HTERT RPE-1 (cell line): Measurements from ENCODE around the gene BPIFA1.

Experiments
- in situ Hi-C: fragments of 300-500 bp; cut with MboI; formaldehyde crosslinking; loops from 4 replicates; pipeline ENCODE4 v1.14.3; 2020; ENCODE audit warnings: low sequenced_read_pairs

The BPIFA1 gene

DNA sequence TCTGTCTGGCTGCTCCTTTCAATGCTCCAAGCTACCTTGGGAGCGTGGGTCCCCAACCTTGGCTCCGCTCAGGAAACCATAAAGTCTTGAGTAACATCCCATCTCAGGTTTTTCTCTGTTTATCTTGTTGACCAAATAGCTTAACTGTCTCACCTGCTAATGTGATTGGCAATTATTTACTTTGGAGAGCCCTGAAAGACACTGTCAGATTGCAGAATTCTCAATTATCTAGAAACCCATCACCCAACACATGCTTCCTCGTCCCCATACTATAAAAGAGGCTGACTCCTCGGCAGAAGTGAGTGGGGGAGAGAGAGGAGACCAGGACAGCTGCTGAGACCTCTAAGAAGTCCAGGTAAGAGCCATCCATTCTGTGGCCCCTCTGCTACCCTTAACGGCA lies at the start of gene BPIFA1:
Gene BPIFA1 (plus strand): TSS at position 301 of the 400 bp plus-strand sequence. CDS start 1,716 bp downstream, outside the sequence.
- in situ Hi-C loops: no loop called here

DNA sequence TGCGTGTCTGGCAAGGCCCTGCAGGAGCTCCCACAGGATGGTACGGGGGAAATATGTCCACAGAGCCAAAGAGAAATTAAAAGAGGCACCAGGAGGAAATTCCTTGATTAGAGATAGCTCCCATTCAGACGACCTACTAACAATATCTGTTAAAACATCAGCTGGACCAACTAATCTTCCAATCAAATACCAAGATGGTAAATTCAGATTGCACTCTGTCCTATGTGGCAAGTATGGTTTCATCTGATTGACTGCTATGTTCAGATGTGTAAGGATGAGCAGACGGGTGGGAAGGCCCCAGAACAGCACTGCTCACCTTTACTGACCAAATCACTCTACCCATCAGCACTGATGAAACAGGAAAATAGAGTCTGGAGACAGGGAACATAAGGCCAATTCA lies 48.3 kb upstream of the BPIFA1 start:
- in situ Hi-C loops: no loop called here

DNA sequence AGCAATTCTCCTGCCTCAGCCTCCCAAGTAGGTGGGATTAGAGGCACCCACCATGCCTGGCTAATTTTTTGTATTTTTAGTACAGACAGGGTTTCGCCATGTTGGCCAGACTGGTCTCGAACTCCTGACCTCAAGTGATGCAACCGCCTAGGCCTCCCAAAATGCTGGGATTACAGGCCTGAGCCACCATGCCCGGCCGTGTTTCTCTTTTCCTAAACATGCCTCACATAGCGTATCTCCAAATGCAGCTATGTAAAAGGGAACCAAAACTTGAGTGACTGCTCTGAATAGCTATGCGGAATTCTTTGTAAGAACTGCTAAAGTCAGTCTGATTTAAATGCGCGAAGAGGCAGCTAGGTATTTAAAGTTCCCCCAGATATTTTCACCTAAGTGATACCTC lies 47.4 kb upstream of the BPIFA1 start:
- in situ Hi-C loops: no loop called here

DNA sequence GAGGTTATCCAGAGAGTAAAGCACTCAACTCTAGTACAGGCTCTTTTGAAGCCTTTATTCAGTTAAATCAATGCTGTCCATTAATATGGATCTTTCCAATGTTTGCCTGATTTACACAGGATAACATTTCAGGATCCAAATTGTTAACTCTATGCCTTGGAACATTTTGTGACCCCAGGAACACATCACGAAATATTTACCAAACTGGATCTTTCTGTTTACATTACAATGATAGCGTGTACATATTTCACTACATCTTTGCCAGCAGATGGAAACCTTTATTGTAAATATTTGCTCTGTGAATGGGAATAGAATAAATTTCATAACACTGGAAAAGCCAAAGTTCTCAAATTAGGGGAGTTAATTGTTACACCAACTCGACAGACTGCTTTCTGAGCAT lies 44.3 kb upstream of the BPIFA1 start:
- in situ Hi-C loops: no loop called here

DNA sequence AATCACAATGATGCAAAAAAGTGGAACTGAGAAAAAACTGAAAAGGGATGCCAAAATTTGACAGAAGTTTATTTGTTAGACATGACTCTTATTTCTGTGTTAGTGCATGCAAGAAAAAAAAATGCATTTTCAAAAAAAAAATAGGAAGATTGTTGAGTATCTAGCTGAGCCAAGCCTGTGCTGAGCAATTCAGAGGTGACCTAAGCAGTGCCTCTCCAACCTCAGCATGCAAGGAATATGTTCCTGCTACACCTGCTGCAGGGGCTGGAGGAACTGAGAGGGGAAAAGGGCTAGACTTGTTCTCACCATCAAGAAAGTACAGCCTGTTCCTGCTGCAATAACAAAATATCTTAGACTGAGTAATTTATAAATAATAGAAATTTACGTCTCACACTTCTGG lies 43.8 kb upstream of the BPIFA1 start:
- in situ Hi-C loops: no loop called here

DNA sequence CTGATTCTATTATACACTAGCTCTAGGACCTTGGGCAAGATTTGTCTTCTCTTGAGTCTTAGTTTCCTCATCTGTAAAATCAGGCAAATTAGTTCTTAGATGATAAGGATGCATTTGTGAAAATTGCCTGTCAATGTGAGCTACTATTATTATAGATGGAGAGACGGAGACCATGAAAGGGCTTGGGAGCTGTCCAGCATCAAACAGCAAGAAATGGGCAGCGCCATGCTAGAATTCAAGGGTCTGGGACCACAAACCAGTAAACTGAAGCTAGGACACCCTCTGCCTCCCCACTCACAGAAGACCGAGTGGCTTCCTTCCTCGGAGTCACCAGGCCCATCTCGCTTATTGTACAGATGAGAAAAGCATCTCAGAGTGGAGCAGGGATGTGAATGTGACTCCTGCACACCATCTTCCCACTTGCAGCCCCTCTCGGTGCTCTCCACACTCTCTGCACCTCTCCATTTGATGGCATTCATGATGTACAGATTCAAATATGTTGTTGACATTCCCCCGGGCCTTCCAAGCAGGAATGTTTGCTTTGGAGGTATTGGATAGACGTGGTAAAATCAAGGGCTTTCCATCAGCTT lies 42.8 kb upstream of the BPIFA1 start:
- in situ Hi-C loops: no loop called here

DNA sequence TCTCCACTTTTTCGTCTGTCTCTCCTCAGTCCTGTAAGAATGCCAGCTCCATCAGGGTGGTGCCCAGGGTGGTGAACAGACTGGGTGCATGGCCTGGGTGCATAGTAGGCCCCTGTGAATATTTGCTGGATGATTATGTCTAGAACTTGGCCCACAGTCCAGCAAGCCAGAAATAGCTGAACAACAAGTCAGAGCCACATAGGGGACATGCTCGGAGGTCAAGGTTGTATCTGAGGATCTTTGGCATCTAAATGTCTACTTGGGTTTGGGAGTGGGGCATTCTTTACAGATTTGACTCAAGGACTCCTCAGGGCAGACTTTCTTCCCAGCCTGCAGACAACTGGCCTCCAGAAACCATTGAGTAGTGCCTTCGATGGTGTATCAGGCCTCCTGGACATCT lies 36.8 kb upstream of the BPIFA1 start:
- in situ Hi-C loops: no loop called here

DNA sequence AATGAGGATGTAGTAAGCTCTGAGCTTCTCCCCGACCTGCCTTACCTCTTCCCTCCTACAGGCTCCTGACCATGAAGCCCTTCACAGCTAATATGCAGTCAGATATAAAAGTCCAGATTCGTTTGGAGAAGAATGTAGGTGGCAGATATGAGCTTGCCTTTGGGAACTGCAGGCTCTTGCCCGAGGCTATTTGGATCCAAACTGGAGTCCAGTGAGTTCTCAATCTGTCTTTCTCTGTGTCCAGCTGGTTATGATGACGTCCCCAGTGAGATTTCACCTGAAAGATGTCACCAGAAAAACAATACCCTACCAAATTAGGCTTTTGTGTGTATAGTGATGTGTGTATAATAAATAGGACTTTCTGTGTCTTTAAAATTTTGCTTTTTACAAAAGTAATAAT lies 33.3 kb upstream of the BPIFA1 start:
- in situ Hi-C loops: no loop called here

DNA sequence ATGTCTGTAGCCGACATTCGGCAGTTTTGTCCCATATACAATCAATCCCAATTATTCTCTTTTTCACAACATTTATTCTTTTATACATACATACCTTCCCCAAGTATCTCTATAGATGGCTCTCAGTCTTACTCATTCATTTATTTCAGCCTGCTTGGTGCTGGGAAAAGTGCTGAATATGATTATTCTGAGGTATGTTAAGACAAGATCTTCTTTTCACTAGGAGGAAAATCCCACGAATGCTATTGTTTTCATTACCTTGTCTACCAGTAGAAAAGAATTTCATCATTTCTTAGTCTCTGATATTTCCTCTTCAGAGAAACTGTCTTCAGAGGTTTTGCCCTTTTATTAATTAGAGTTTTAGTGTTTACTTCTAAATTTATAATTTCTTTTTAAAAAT lies 32.4 kb upstream of the BPIFA1 start:
- in situ Hi-C loops: no loop called here

DNA sequence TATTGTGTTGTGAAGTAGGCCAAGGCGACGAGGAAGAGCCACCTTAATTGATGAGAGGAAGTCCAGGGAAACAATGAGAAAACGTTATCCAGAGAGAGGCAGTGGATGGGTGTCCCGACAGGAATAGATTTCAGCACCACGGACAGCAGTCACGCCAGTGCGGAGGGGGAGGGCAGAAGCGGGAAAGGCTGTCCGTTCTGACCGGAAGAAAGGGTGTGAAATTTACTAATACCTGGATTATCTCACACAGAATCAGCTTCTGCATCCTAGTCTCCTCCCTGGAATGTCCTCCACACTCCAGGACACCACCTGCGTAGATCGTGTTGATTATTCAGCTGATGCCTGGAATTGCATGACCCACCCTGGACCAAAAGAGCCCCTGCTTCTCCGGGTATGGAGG lies 26.0 kb upstream of the BPIFA1 start:
- in situ Hi-C loops: no loop called here

DNA sequence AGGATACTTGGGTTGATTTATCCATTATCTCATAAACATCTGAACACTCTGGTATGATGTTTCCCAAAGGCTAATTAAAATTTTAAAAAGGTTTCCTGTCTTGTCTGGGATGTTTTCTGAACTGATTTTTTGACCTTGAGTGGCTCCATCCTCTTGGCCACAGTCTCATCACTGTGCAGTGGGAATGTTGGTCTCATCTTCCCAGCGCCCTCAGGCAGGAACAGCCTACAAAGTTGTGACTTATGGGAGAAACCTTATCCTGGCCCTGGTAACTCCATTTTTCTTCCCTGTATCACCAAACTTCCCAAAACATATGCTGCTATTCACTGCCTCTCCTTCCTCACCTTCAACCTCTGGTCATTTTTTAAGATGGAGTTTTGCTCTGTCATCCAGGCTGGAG lies 25.4 kb upstream of the BPIFA1 start:
- in situ Hi-C loops: no loop called here

DNA sequence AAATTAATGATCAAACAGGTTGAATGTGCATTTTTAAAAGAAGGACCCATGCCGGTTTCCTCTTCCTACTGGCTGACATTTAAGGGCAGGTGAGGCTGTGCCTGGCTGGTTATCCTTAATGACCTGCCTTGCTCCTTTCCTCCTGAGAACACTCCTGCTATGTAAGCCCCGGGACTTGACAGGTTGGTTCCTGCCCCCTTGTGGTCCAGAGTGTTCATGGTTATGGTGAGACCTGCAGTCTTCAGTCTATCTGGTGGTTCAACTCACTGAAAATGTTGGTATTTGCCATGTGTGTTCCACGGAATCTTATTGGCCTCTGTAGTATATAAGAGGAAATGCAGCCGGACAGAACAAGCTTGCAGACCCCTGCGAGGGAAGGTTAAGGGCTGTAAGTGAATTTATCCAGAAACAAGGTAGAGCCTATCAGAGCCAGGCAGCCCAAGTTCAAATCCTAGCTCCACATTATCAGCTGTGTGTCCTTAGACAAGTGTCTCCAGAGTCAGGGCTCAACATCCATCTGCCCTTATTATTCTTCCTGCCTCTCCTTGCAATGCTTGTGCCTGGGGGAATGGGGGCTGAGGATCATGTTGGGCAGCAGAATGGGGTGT lies 23.9 kb upstream of the BPIFA1 start:
- in situ Hi-C loops: no loop called here

DNA sequence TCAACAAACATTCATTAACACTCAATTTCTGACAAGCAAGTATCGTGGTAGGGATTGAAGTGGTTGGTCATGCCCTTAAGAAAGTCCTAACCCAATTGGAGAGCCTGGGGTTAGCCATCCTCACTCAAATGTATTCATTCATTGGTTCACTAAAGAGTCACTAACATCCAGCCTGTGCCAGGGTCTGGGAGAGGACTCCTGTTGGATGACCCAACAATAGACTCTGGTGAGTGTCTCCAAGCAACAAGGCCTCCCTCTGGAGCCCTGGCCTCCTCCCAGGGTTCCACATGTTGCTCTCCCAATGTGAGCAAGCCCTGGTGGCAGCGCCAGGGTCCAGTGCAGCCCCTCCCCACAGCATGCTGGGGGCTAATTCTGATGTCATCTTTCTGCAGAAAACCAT lies 18.7 kb upstream of the BPIFA1 start, which contains the start of gene BPIFA3:
Gene BPIFA3 (plus strand): TSS at position 301 of the 400 bp plus-strand sequence. CDS start 185 bp downstream, outside the sequence.
- in situ Hi-C loops: no loop called here

DNA sequence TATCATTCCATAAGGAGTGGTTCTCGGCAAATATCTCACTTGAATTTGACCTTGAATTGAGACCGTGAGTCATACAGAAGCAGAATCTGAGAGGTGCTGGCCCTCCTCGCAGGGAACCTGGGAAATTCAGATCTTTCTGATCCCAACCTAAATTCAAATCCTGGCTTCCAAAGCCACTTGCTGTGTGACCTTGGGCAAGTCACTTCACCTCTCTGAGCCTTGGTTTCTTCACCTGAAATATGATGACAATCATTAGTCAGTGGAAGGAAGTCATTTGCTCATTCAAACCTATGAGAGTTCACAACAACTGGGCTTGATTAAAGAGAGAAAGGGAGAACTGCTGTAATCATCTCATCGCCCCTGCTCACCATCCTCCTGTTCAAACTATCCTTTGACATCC lies 11.4 kb upstream of the BPIFA1 start:
- in situ Hi-C loops: no loop called here

DNA sequence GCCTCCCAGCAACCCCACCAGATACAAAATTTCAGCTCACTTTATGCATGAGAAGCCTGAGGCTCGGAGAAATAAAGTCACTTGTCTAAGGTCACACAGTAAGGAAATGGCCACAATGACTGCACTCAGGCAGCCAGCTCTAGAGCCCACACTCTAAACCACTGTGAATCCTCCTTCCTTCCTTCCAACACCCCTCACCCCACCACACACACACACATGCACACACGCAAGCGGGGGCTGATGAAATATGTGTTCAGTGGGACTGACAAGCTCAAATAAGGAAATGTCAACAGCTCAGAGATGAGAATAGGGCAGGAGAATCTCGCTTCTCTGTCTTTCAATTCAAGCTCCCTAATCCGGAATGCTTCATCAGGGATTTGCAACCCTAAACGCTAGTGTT lies 6.0 kb upstream of the BPIFA1 start:
- in situ Hi-C loops: no loop called here

DNA sequence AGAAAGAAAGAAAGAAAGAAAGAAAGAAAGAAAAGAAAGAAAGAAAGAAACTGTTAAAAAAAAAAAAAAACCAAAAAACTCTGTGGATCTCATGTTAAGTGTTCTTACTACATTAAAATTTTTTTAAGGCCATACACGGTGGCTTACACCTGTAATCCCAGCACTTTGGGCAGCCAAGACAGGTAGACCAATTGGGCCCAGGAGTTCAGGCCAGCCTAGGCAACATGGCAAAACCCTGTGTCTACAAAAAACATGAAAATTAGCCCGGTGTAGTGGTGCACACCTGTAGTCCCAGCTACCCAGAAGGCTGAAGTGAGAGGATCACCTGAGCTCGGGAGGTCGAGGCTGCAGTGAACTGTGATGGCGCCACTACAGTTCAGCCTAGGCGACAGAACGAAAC lies 4.6 kb upstream of the BPIFA1 start:
- in situ Hi-C loops: no loop called here

DNA sequence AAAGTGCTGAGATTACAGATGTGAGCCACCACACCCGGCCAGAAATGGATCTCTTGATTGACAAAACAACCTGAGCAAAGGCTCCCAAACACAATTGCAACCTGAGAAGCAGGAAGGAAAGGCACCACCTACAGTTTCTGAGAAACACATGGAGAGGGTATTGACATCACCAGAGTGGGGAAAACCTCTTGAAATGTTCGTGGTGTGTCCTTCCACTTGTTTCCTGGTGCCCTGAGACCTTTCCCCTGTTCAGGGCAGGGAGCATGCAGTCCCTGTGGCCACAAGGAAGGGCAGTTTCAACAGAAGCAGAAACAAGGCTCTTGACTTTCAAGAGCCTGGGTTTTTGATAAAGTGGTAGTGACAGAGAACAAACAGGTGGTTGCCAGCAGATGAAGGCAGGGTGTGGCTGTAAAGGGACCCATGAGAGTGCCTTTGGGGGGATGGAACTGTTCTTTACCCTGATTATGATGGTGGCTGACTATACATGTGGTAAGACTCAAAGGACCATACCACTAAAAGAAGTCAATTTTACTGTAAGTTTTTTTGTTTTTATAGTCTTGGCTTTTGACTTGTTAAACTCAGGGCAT lies 3.2 kb upstream of the BPIFA1 start:
- in situ Hi-C loops: no loop called here

DNA sequence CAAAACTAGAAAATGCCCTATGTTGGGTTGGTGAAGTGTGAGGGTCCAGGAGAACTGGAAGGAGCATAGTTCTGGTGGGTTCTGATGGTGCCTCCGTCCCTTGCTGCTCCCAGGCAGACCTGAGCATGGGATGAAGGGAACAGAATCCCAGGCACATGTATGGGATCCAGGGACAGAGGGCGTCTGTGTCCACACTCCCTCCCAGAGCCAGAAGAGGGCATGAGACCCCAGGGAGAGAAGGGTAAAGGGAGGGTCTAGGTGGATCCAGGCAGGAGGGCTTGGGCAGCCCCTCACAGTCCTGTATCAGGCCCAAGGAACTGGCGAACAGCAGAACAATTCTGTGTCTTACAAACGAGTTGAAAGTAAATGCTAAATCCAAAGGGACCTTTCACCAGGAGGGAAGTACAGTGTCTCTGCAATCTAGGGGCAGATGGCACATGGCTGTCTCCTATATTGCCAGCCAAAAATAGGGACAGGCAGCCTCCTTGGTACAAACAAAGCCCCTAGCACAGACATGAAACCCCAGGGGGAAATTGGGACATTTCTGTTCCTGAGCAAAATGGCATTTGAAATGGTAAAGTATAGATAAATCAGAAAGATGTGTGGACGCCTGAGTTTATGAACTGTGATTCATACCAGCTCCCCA lies 2.5 kb upstream of the BPIFA1 start:
- in situ Hi-C loops: no loop called here

DNA sequence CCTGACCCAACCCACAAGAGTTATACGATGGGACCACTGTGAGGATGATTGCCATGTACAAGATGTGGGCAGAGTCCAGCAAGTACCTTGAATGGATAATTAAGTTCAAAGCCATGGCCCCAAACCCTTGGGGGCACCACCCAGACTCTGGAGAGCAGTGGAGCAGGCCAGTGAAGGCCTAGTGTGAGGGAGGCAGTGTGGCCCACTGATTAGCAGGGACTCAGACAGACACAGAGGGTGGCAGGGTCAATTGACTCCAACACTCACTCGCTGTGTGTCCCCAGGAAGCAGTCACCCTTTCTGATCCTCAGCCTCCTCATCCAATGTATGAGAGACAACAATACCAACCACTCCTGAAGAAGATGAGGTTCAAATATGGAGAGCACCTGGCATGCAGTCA lies 1.7 kb upstream of the BPIFA1 start:
- in situ Hi-C loops: no loop called here

DNA sequence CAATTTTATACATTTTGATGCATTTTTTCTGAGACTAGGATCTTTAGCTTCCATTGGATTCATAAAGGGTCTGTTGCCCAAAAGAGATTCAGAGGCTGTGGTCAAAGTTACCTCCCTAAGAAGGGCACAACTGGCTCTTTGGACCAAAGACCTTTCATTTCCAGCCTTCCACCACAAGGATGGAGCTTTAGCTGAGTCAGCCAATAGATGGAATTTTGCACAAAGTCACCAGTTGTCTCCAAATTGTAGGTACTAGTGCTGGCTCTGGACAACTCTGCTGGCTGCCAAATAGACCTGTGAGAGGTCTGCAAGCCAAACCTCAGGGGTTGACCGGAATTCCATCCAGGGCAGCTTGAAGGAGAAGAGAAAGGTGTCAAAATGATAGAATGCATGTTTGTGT lies 555 bp downstream of the BPIFA1 start:
- in situ Hi-C loops: no loop called here

DNA sequence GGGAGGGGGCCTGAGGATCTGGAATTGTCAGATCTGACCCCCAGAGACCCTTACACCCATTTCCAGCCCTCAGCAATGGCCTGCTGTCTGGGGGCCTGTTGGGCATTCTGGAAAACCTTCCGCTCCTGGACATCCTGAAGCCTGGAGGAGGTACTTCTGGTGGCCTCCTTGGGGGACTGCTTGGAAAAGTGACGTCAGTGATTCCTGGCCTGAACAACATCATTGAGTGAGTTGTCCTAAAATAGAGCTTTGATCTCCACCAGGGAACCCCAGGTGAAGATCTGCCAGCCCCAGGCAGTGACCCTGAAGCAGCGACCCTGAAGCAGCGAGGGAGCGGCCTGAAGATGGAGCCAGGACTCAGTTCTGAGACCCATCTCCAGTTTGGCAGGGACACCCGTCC lies 2.2 kb downstream of the BPIFA1 start:
- in situ Hi-C loops: no loop called here

DNA sequence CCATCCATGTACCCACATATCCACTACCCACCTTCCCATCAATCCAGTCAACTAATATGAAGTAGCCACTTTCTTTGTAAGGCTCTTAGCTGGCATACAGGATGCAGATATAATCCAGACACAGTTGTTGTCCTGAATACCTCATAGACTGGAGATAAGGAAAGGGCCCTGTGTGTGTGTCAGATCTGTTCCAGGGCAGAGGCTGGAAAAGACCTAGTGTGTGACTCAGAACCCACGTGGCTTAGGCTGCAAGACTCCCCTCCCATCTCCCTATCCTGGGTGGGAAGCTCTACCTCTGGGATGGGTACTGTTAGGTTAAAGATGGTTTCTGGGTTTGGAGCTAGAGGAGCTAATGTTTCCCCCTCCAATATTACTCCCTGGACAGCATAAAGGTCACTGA lies 3.6 kb downstream of the BPIFA1 start:
- in situ Hi-C loops: no loop called here
